Activated CD8-positive, alpha-beta memory T cell treated with anti-CD3 and anti-CD28 coated beads for 24 hours (primary cell): Measurements from ENCODE around the gene CLEC4D.
"Not testable (repeated sequence)": the region's sequence is repeated elsewhere in the genome, so short reads cannot be mapped to it uniquely, and the experiment has no call there.

ENCODE experiments used
- DNase-seq: peaks from one replicate; pipeline ENCODE4 v3.0.0-alpha.2; 2020

CLEC4D gene

GRCh38 chr12:8513256-8513655 is at the start of gene CLEC4D:
Gene CLEC4D, plus strand, starts transcription at chr12:8513503. Its CDS starts 230 bp downstream, at chr12:8513733.
- DNase-seq, result no peak

GRCh38 chr12:8465301-8465996 is 47.9 kb upstream of the CLEC4D start:
- DNase-seq, result no peak

GRCh38 chr12:8466241-8466640 is 47.1 kb upstream of the CLEC4D start:
- no peak for DNase-seq

GRCh38 chr12:8471090-8471489 is 42.2 kb upstream of the CLEC4D start:
- DNase-seq, result no peak

- DNase-seq, result no peak
Measured at GRCh38 chr12:8475508-8476203, 37.6 kb upstream of the CLEC4D start.

- DNase-seq, result no peak
Measured at GRCh38 chr12:8482571-8483061, 30.7 kb upstream of the CLEC4D start.

GRCh38 chr12:8483079-8483478 is 30.2 kb upstream of the CLEC4D start:
- DNase-seq, result no peak

- DNase-seq, result no peak
Measured at GRCh38 chr12:8491646-8492530, 21.4 kb upstream of the CLEC4D start.

- DNase-seq, result no peak
Measured at GRCh38 chr12:8493084-8493483, 20.2 kb upstream of the CLEC4D start.

- DNase-seq, result not testable (repeated sequence)
Measured at GRCh38 chr12:8495671-8496070, 17.6 kb upstream of the CLEC4D start.

- DNase-seq, result not testable (repeated sequence)
Measured at GRCh38 chr12:8496074-8496473, 17.2 kb upstream of the CLEC4D start.

GRCh38 chr12:8499616-8500015 is 13.7 kb upstream of the CLEC4D start:
- DNase-seq, result no peak

- no peak for DNase-seq
Measured at GRCh38 chr12:8501720-8502119, 11.6 kb upstream of the CLEC4D start.

- DNase-seq, result no peak
Measured at GRCh38 chr12:8504351-8504750, 9.0 kb upstream of the CLEC4D start.

- DNase-seq, result no peak
Measured at GRCh38 chr12:8507596-8507995, 5.7 kb upstream of the CLEC4D start.

GRCh38 chr12:8508223-8508622 is 5.1 kb upstream of the CLEC4D start:
- no peak for DNase-seq

GRCh38 chr12:8508910-8509841 is 4.1 kb upstream of the CLEC4D start:
- no peak for DNase-seq

- DNase-seq, result no peak
Measured at GRCh38 chr12:8517971-8518370, 4.7 kb downstream of the CLEC4D start.

GRCh38 chr12:8519171-8519570 is 5.9 kb downstream of the CLEC4D start:
- no peak for DNase-seq

GRCh38 chr12:8527250-8528130 is 14.2 kb downstream of the CLEC4D start:
- DNase-seq, result no peak

GRCh38 chr12:8532045-8532444 is 18.7 kb downstream of the CLEC4D start:
- no peak for DNase-seq
